HL-60 (cell line): ENCODE measurements around the gene CNIH2.

ENCODE experiments used
- DNase-seq, 2 experiments: peaks; one replicate each; pipeline ENCODE4 v3.0.0-alpha.2; 2010 to 2020; ENCODE audit warnings: low read depth in 1 of 2, low spot score in 1 of 2
- H3K27ac ChIP-seq: fragments of 250-450 bp; sonication (Bioruptor Pico); replicated peaks from 2 replicates; pipeline ENCODE4 v1.5.1; 2020; ENCODE audit warnings: mild to moderate bottlenecking, moderate library complexity
- H3K27me3 ChIP-seq: fragments of 250-450 bp; sonication (Bioruptor Pico); 2 replicates; pipeline ENCODE4 v1.5.1; 2021; ENCODE audit warnings: mild to moderate bottlenecking, moderate library complexity; ENCODE audit not compliant: insufficient read depth, poor library complexity, severe bottlenecking
- H3K4me3 ChIP-seq: replicated peaks from 2 replicates; pipeline ENCODE4 v1.5.1; 2011; ENCODE audit warnings: mild to moderate bottlenecking, control low read depth, low read length; ENCODE audit not compliant: insufficient read depth
- GABPA ChIP-seq: IDR thresholded peaks from 2 replicates; pipeline ENCODE4 v1.6.1; 2012; ENCODE audit warnings: low read depth
- POLR2AphosphoS5 ChIP-seq: IDR thresholded peaks from 2 replicates; pipeline ENCODE4 v1.6.1; 2012; ENCODE audit warnings: low read depth
- SPI1 ChIP-seq: IDR thresholded peaks from 2 replicates; pipeline ENCODE4 v1.6.1; 2012; ENCODE audit warnings: low read depth, mild to moderate bottlenecking, borderline replicate concordance
- TF ChIP-seq, protein P1 (sequence below): IDR thresholded peaks from one replicate; pipeline ENCODE4 v1.5.1; 2011; ENCODE audit warnings: low read length, control low read depth, inconsistent platforms; ENCODE audit not compliant: insufficient read depth
- TF ChIP-seq, protein P2 (sequence below): IDR thresholded peaks from 2 replicates; pipeline ENCODE4 v1.6.1; 2012; ENCODE audit warnings: low read depth; ENCODE audit not compliant: insufficient replicate concordance

The CNIH2 gene

DNA sequence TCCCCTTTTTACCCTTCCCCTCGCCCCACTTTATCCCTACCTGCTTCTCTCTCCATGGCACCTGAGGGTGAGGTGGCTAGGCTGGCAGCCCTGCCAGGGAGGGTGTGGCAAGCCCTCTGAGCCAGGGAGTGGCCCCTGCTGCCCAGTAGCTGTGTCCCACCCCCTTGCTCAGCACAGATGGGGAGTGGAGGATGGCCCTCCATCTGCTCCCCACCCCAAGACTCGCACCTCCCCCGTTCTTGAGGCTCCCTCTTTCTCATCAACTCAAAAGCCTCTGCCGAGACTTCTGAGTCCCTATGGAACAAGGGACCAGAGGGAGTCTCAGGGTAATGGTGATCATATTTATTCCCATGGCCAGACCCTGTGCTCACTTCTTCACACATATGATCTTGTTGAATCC is 15.4 kb downstream of the CNIH2 start:
- no peak overlapping the region for H3K4me3 ChIP-seq
- peaks cover 17% of the 10 kb centered on the region for H3K27me3 ChIP-seq

DNA sequence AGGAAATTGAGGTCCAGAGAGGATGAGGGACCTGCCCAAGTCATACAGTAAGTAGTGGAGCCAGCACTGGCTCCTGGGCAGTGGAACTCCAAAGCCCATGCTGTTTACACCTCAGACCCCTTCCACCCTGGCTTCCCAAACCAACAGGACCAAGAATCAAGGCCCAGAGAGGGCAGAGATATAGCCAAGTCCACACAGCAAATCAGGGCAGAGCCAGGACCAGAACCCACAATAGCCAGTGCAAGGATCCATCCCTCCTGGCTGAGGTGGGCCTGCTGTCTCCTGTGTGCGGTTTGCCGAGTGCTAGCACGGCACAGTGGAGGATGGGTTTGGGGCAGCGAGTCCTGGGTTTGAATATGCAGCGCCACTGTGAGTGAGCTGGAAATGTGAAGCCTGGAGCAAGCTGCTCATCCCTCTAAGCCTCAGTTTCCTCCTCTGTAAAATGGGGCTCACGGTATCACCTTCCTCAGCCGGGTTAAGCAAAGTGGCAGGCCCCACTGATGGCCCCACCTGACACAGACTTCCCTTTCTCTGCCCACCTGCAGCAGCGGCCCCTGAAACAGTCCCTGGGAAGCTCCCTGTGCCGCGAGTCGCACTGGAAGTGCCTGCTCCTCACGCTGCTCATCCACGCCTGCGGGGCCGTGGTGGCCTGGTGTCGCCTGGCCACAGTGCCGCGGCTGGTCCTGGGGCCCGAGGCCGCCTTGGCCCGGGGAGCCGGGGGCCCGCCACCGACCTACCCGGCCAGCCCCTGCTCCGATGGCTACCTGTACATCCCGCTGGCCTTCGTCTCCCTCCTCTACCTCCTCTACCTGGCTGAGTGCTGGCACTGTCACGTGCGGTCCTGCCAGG is 16.0 kb downstream of the CNIH2 start:
- DNase-seq = no peak
- TF ChIP-seq SPI1 = no peak
- no peak for TF ChIP-seq GABPA
- no peak overlapping the region for H3K4me3 ChIP-seq

More for the DNA sequence above, 15.4 kb downstream of the CNIH2 start:
- H3K27ac ChIP-seq = no peak overlapping the region
- no peak for TF ChIP-seq GABPA
- no peak for TF ChIP-seq POLR2AphosphoS5
- TF ChIP-seq, protein P1, sequence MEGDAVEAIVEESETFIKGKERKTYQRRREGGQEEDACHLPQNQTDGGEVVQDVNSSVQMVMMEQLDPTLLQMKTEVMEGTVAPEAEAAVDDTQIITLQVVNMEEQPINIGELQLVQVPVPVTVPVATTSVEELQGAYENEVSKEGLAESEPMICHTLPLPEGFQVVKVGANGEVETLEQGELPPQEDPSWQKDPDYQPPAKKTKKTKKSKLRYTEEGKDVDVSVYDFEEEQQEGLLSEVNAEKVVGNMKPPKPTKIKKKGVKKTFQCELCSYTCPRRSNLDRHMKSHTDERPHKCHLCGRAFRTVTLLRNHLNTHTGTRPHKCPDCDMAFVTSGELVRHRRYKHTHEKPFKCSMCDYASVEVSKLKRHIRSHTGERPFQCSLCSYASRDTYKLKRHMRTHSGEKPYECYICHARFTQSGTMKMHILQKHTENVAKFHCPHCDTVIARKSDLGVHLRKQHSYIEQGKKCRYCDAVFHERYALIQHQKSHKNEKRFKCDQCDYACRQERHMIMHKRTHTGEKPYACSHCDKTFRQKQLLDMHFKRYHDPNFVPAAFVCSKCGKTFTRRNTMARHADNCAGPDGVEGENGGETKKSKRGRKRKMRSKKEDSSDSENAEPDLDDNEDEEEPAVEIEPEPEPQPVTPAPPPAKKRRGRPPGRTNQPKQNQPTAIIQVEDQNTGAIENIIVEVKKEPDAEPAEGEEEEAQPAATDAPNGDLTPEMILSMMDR = no peak
- no peak for TF ChIP-seq SPI1
- TF ChIP-seq, protein P2, sequence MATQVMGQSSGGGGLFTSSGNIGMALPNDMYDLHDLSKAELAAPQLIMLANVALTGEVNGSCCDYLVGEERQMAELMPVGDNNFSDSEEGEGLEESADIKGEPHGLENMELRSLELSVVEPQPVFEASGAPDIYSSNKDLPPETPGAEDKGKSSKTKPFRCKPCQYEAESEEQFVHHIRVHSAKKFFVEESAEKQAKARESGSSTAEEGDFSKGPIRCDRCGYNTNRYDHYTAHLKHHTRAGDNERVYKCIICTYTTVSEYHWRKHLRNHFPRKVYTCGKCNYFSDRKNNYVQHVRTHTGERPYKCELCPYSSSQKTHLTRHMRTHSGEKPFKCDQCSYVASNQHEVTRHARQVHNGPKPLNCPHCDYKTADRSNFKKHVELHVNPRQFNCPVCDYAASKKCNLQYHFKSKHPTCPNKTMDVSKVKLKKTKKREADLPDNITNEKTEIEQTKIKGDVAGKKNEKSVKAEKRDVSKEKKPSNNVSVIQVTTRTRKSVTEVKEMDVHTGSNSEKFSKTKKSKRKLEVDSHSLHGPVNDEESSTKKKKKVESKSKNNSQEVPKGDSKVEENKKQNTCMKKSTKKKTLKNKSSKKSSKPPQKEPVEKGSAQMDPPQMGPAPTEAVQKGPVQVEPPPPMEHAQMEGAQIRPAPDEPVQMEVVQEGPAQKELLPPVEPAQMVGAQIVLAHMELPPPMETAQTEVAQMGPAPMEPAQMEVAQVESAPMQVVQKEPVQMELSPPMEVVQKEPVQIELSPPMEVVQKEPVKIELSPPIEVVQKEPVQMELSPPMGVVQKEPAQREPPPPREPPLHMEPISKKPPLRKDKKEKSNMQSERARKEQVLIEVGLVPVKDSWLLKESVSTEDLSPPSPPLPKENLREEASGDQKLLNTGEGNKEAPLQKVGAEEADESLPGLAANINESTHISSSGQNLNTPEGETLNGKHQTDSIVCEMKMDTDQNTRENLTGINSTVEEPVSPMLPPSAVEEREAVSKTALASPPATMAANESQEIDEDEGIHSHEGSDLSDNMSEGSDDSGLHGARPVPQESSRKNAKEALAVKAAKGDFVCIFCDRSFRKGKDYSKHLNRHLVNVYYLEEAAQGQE = no peak
- no peak for DNase-seq

DNA sequence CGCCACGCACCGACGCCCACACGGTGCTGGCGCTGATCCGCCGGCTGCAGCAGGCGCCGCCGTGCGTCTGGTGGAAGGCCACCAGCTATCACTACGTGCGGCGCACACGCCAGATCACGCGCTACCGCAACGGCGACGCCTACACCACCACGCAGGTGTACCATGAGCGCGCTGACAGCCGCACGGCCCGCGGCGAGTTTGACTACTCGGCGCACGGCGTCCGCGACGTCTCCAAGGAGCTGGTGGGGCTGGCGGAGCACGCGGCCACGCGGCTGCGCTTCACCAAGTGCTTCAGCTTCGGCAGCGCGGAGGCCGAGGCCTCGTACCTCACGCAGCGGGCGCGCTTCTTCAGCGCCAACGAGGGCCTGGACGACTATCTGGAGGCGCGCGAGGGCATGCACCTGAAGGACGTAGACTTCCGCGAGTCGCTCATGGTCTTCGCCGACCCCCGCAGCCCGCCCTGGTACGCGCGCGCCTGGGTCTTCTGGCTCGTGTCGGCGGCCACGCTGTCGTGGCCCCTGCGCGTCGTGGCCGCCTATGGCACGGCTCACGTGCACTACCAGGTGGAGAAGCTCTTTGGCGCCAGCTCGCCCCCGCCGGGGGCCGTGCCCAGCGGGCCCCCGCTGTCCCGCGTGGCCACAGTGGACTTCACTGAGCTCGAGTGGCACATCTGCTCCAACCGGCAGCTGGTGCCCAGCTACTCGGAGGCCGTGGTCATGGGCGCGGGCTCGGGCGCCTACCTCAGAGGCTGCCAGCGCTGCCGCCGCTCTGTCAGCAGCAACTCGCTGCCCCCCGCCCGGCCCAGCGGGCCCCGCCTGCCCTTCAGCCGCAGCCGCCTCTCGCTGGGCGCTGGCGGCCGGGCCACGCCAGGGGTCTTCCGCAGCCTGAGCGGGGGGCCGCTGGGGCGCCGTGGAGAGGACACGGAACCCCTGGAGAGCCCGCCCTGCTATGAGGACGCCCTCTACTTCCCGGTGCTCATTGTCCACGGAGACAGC is 16.9 kb downstream of the CNIH2 start:
- Histone ChIP-seq H3K27me3 (peaks cover 17% of the 10 kb centered on the region), H3K4me3 (no peak overlapping the region), H3K27ac (no peak overlapping the region)
- TF ChIP-seq, protein P1 = no peak
- TF ChIP-seq GABPA (no peak), POLR2AphosphoS5 (no peak), SPI1 (no peak)
- TF ChIP-seq, protein P2 = no peak
- no peak for DNase-seq

More for the DNA sequence above, 16.0 kb downstream of the CNIH2 start:
- Histone ChIP-seq H3K27ac (no peak overlapping the region), H3K27me3 (peaks cover 17% of the 10 kb centered on the region)

DNA sequence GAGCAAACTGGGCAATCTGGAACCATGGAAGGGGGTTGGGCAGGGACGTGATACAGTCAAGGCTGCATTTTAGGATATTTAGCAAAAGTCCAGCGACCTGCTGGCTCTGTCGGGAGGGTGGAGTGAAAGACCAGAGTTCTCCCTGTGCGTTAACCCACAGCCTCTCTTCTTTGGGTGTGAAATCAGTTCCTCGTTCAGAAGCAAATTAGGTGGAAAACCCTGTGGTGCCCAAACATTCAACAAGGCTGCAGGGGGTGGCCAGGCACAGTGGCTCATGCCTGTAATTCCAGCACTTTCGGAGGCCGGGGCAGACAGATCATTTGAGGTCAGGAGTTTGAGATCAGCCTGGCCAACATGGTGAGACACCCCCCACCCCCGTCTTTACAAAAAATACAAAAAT is 19.6 kb downstream of the CNIH2 start:
- peaks cover 3% of the 10 kb centered on the region for H3K27me3 ChIP-seq
- DNase-seq = no peak
- TF ChIP-seq SPI1 = no peak
- TF ChIP-seq, protein P1 = no peak
- TF ChIP-seq POLR2AphosphoS5 = no peak
- TF ChIP-seq, protein P2 = no peak
- no peak for TF ChIP-seq GABPA
- no peak overlapping the region for H3K4me3 ChIP-seq
- no peak overlapping the region for H3K27ac ChIP-seq
